H9 (cell line): ENCODE data around the gene HNRNPD. TPM values are rescaled to one million over a fixed set of nuclear protein-coding genes. Genes with fewer than 3 reads are reported as not detected.

Source experiments
- DNase-seq: peaks from one replicate; pipeline ENCODE4 v3.0.0-alpha.2; 2017
- H2AFZ ChIP-seq: one replicate; pipeline ENCODE4 v1.6.1; 2013; ENCODE audit warnings: mild to moderate bottlenecking, low read length, control low read depth, moderate library complexity
- H2AK5ac ChIP-seq: 2 replicates; pipeline ENCODE4 v1.6.1; 2013; ENCODE audit warnings: low read length, control low read depth, mixed read lengths; ENCODE audit not compliant: insufficient read length
- H2BK120ac ChIP-seq: one replicate; pipeline ENCODE4 v1.6.1; 2013; ENCODE audit warnings: low read depth, mild to moderate bottlenecking, low read length, control low read depth, inconsistent platforms; ENCODE audit not compliant: poor library complexity, severe bottlenecking
- H2BK12ac ChIP-seq: 2 replicates; pipeline ENCODE4 v1.6.1; 2013; ENCODE audit warnings: low read length, control low read depth, mixed read lengths, low read depth; ENCODE audit not compliant: insufficient read length
- H2BK15ac ChIP-seq: 2 replicates; pipeline ENCODE4 v1.6.1; 2013; ENCODE audit warnings: low read depth, low read length, control low read depth
- H2BK20ac ChIP-seq: one replicate; pipeline ENCODE4 v1.6.1; 2013; ENCODE audit warnings: low read depth, mild to moderate bottlenecking, low read length, control low read depth, inconsistent platforms; ENCODE audit not compliant: poor library complexity, severe bottlenecking
- H2BK5ac ChIP-seq: 2 replicates; pipeline ENCODE4 v1.6.1; 2013; ENCODE audit warnings: low read length, control low read depth, mixed read lengths; ENCODE audit not compliant: insufficient read length
- H3K14ac ChIP-seq: 2 replicates; pipeline ENCODE4 v1.6.1; 2013; ENCODE audit warnings: low read length, control low read depth; ENCODE audit not compliant: insufficient read depth
- H3K18ac ChIP-seq: 2 replicates; pipeline ENCODE4 v1.6.1; 2013; ENCODE audit warnings: low read depth, mild to moderate bottlenecking, mixed read lengths, low read length, control low read depth; ENCODE audit not compliant: insufficient read length
- H3K23ac ChIP-seq: 2 replicates; pipeline ENCODE4 v1.6.1; 2013; ENCODE audit warnings: low read length, control low read depth, mixed read lengths, low read depth; ENCODE audit not compliant: insufficient read length
- H3K23me2 ChIP-seq: 2 replicates; pipeline ENCODE4 v1.6.1; 2013; ENCODE audit warnings: low read depth, mild to moderate bottlenecking, mixed read lengths, low read length, control low read depth; ENCODE audit not compliant: insufficient read length, poor library complexity, severe bottlenecking
- H3K27ac ChIP-seq: 2 replicates; pipeline ENCODE4 v1.5.1; 2013; ENCODE audit warnings: low read length, control low read depth, mixed read lengths, low read depth; ENCODE audit not compliant: insufficient read length
- H3K27me3 ChIP-seq: 2 replicates; pipeline ENCODE4 v1.6.1; 2013; ENCODE audit warnings: low read length, control low read depth, inconsistent platforms; ENCODE audit not compliant: insufficient read depth
- H3K4ac ChIP-seq: 2 replicates; pipeline ENCODE4 v1.6.1; 2013; ENCODE audit warnings: low read depth, mild to moderate bottlenecking, control low read depth, inconsistent platforms, low read length, moderate library complexity
- H3K4me1 ChIP-seq: 2 replicates; pipeline ENCODE4 v1.6.1; 2013; ENCODE audit warnings: low read length, control low read depth, inconsistent platforms; ENCODE audit not compliant: insufficient read depth
- H3K4me2 ChIP-seq: 2 replicates; pipeline ENCODE4 v1.6.1; 2013; ENCODE audit warnings: low read length, control low read depth, mixed read lengths; ENCODE audit not compliant: insufficient read length, insufficient read depth
- H3K56ac ChIP-seq: 2 replicates; pipeline ENCODE4 v1.6.1; 2013; ENCODE audit warnings: low read depth, mild to moderate bottlenecking, mixed read lengths, low read length, control low read depth; ENCODE audit not compliant: insufficient read length
- H3K79me1 ChIP-seq: 2 replicates; pipeline ENCODE4 v1.6.1; 2013; ENCODE audit warnings: low read depth, mild to moderate bottlenecking, moderate library complexity, low read length, control low read depth, inconsistent platforms; ENCODE audit not compliant: insufficient read depth, poor library complexity, severe bottlenecking
- H3K79me2 ChIP-seq: 2 replicates; pipeline ENCODE4 v1.6.1; 2013; ENCODE audit warnings: low read length, control low read depth, inconsistent platforms; ENCODE audit not compliant: insufficient read depth
- H3K9ac ChIP-seq: 2 replicates; pipeline ENCODE4 v1.6.1; 2013; ENCODE audit warnings: low read length, control low read depth, mixed read lengths; ENCODE audit not compliant: insufficient read length; ENCODE audit errors: extremely low read depth
- H3K9me3 ChIP-seq: one replicate; pipeline ENCODE4 v1.6.1; 2013; ENCODE audit warnings: low read depth, low read length, inconsistent platforms; ENCODE audit not compliant: control insufficient read depth
- H3T11ph ChIP-seq: one replicate; pipeline ENCODE4 v1.6.1; 2013; ENCODE audit warnings: mild to moderate bottlenecking, low read length, control low read depth, inconsistent platforms
- H4K20me1 ChIP-seq: one replicate; pipeline ENCODE4 v1.6.1; 2013; ENCODE audit not compliant: control insufficient read depth, insufficient read length, insufficient read depth
- H4K5ac ChIP-seq: 2 replicates; pipeline ENCODE4 v1.6.1; 2013; ENCODE audit warnings: low read depth, mild to moderate bottlenecking, mixed read lengths, low read length, control low read depth; ENCODE audit not compliant: insufficient read length
- H4K8ac ChIP-seq: replicated peaks from 2 replicates; pipeline ENCODE4 v1.6.1; 2013; ENCODE audit warnings: low read length, control low read depth, mixed read lengths, low read depth; ENCODE audit not compliant: insufficient read length
- H4K91ac ChIP-seq: 2 replicates; pipeline ENCODE4 v1.6.1; 2013; ENCODE audit warnings: low read depth, mild to moderate bottlenecking, moderate library complexity, mixed read lengths, low read length, control low read depth; ENCODE audit not compliant: insufficient read length
- H3K27ac Mint-ChIP-seq, 3 experiments: 2 replicates in 2 of 3; 3 replicates in 1 of 3; pipeline ENCODE4 v1.8.0; 2020 to 2021; ENCODE audit warnings: mixed read lengths in 3 of 3, mild to moderate bottlenecking in 1 of 3, moderate library complexity in 1 of 3
- H3K27me3 Mint-ChIP-seq: 2 replicates; pipeline ENCODE4 v1.8.0; 2021; ENCODE audit warnings: low read depth, mild to moderate bottlenecking, moderate library complexity, mixed read lengths
- H3K36me3 Mint-ChIP-seq, 3 experiments: 2 replicates in 2 of 3; 3 replicates in 1 of 3; pipeline ENCODE4 v1.8.0; 2020 to 2021; ENCODE audit warnings: low read depth in 3 of 3, mixed read lengths in 3 of 3; ENCODE audit not compliant: insufficient read depth in 1 of 3
- H3K4me1 Mint-ChIP-seq, 2 experiments: 2 replicates each; pipeline ENCODE4 v1.8.0; 2020; ENCODE audit warnings: mixed read lengths in 2 of 2
- H3K4me3 Mint-ChIP-seq, 2 experiments: 2 replicates in 1 of 2; 3 replicates in 1 of 2; pipeline ENCODE4 v1.8.0; 2020 to 2021; ENCODE audit warnings: mild to moderate bottlenecking in 2 of 2, mixed read lengths in 2 of 2, moderate library complexity in 1 of 2
- H3K9me3 Mint-ChIP-seq, 2 experiments: 2 replicates in 1 of 2; 3 replicates in 1 of 2; pipeline ENCODE4 v1.8.0; 2020; ENCODE audit warnings: mild to moderate bottlenecking in 2 of 2, mixed read lengths in 2 of 2, moderate library complexity in 1 of 2
- WGBS: extraction: QIAGEN DNeasy Blood & Tissue Kit; methylation state at CpG from one replicate; pipeline ENCODE4 v1.1.7; 2013; ENCODE audit warnings: missing lambda C conversion rate, low lambda C conversion rate, mixed read lengths; ENCODE audit not compliant: insufficient read length; ENCODE audit errors: extremely low coverage; 5-methylcytosine and 5-hydroxymethylcytosine counted together
- total RNA-seq: library from RNA; stranded (reverse); gene quantifications from 2 replicates; pipeline ENCODE4 v1.2.1, GENCODE V29; 2021
- TF ChIP-seq, protein P1 (sequence below): fragments of 200-600 bp; sonication (generic); conservative IDR thresholded peaks from 3 replicates; pipeline ENCODE4 v1.8.0; 2021; ENCODE audit warnings: antibody characterized with exemption, mild to moderate bottlenecking

The HNRNPD gene
- total RNA-seq, 1 experiment from 2014 or later = 611 TPM

GRCh38 chr4:82331814-82332213 lies 42.0 kb downstream of the HNRNPD start:
- H3K79me1 ChIP-seq = no peaks in the 10 kb centered on the region
- H2BK120ac ChIP-seq = no peak overlapping the region
- H3K23ac ChIP-seq = no peak overlapping the region
- Mint-ChIP-seq H3K9me3 (peaks cover 6 to 8% of the 10 kb centered on the region in 2 experiments; a peak in 3 of 5 replicates), H3K27ac (no peak overlapping the region), H3K36me3 (peaks cover 4 to 7% (median 4%) of the 10 kb centered on the region in 3 experiments; a peak in 6 of 7 replicates), H3K4me1 (no peaks in the 10 kb centered on the region), H3K27me3 (peaks cover 5% of the 10 kb centered on the region), H3K4me3 (no peak overlapping the region)
- H3K4me2 ChIP-seq = no peak overlapping the region
- H4K8ac ChIP-seq = no peak overlapping the region
- H2BK20ac ChIP-seq = no peak overlapping the region
- no peak overlapping the region for H3K56ac ChIP-seq
- H4K20me1 ChIP-seq = no peaks in the 10 kb centered on the region
- no peaks in the 10 kb centered on the region for H3K79me2 ChIP-seq
- no peak overlapping the region for H3T11ph ChIP-seq
- H4K5ac ChIP-seq = no peak overlapping the region
- H2BK5ac ChIP-seq = no peak overlapping the region
- H3K23me2 ChIP-seq = no peaks in the 10 kb centered on the region
- H3K4ac ChIP-seq = no peak overlapping the region
- no peaks in the 10 kb centered on the region for H3K27me3 ChIP-seq
- no peak overlapping the region for H4K91ac ChIP-seq
- WGBS = no CpG with 5 or more reads among the region's 4 CpGs
- H3K18ac ChIP-seq = no peak overlapping the region
- H2BK12ac ChIP-seq = no peak overlapping the region
- TF ChIP-seq, protein P1, sequence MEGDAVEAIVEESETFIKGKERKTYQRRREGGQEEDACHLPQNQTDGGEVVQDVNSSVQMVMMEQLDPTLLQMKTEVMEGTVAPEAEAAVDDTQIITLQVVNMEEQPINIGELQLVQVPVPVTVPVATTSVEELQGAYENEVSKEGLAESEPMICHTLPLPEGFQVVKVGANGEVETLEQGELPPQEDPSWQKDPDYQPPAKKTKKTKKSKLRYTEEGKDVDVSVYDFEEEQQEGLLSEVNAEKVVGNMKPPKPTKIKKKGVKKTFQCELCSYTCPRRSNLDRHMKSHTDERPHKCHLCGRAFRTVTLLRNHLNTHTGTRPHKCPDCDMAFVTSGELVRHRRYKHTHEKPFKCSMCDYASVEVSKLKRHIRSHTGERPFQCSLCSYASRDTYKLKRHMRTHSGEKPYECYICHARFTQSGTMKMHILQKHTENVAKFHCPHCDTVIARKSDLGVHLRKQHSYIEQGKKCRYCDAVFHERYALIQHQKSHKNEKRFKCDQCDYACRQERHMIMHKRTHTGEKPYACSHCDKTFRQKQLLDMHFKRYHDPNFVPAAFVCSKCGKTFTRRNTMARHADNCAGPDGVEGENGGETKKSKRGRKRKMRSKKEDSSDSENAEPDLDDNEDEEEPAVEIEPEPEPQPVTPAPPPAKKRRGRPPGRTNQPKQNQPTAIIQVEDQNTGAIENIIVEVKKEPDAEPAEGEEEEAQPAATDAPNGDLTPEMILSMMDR = no peak
- H2BK15ac ChIP-seq = no peak overlapping the region
- no peak overlapping the region for H2AFZ ChIP-seq
- no peak for DNase-seq
- no peaks in the 10 kb centered on the region for H3K9me3 ChIP-seq
- H3K9ac ChIP-seq = no peak overlapping the region
- H3K14ac ChIP-seq = no peak overlapping the region
- no peaks in the 10 kb centered on the region for H3K4me1 ChIP-seq
- H2AK5ac ChIP-seq = no peak overlapping the region
- H3K27ac ChIP-seq = no peak overlapping the region
